Panc1 (cell line): ENCODE data around the gene CAD.

Experiments
- CTCF ChIP-seq: fragments of 450-650 bp; IDR thresholded peaks from 2 replicates; pipeline ENCODE4 v1.5.1; 2017; ENCODE audit warnings: mild to moderate bottlenecking
- POLR2AphosphoS5 ChIP-seq: IDR thresholded peaks from 2 replicates; pipeline ENCODE4 v1.6.1; 2012; ENCODE audit warnings: mild to moderate bottlenecking, low read depth, low read length, moderate library complexity

DNA sequence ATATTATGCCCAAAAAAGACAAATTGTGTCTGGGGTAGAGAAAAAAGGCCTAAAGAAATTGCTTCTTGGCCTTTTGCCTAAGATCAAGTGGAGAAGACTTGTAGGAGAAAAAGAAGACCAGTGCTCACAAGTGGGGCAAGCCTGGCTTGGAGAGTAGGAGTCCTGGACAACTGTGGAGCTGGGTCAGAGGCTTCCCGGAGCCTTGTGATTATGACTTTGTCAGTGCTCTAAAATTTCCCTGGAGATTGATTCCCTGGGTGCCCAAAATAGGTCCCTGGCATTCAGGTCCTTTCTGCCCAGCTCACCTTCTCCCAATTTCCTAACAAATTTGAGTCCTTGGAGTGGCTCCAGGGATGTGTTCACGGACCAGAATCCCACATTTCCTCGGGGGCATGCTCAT lies 64.3 kb downstream of the CAD start:
- TF ChIP-seq CTCF (no peak), POLR2AphosphoS5 (no peak)
